HG02759 (cell line): Measurements from ENCODE around the gene AGPS.
"Not testable (repeated sequence)": the region's sequence is repeated elsewhere in the genome, so short reads cannot be mapped to it uniquely, and the experiment has no call there.

ENCODE experiments used
- ATAC-seq: cut with Tn5 transposase; IDR thresholded peaks from one replicate; pipeline ENCODE4 v1.9.1; 2021; ENCODE audit warnings: mild to moderate bottlenecking, moderate library complexity; ENCODE audit not compliant: unreplicated experiment

The AGPS gene

DNA sequence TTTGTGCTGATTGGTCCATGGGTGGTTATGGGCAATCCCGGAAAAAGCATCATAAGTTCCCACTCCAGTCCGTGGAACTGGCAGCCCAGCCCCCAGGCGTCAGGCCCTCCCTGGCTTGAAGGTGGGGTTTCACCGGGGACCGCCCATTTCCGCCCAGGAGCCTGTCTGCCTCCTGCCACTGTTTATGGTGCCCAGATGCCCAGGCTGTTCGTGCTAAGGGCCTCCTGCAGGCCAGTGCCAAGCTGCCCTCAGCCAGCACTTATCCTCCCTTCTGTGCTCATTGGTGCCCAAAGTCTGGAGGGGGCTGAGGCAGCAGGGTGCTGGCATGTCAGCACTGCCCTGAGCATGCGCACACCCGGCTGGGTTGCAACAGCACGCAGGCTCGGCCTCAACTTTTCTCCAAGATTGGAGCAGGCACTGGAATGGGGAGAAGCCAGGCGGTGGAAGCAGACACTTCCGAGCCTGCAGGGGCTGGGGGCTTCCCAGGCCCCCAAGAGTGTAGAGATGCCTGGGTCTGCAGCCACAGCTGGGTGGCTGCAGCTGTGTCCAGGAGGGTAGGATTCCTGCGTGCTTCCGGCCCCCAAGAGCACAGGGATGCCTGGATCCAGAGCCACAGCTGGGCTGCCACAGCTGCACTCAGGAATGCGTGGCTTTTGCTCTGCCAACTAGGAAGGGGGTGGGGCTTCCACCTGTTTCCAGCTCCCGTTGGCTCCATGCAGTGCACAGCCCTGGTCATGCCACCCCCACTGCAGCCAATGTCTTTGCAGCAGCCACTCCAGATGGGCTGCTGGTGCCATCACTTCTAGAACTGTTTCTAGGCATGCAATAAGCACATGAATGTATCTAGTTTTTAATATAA is 74.0 kb downstream of the AGPS start:
- no peak for ATAC-seq

DNA sequence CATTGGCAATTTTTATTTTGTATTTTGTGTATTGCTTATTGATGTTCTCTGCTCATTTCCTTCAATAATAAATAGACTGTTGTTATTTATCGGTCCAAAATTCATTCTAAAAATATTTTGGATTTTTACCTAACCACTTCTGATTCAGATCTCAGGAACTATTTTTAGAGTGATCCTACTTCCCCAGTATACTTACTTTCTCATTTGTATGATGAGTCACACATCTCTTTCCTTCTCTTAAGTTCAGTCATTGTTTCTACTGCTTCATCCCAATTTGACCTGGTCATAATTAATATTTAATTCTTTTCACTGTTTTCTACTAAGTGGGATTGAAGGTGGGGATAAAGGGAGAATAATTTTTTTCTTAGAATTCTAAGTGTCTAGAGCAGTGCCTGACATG is 75.1 kb downstream of the AGPS start:
- ATAC-seq = no peak

DNA sequence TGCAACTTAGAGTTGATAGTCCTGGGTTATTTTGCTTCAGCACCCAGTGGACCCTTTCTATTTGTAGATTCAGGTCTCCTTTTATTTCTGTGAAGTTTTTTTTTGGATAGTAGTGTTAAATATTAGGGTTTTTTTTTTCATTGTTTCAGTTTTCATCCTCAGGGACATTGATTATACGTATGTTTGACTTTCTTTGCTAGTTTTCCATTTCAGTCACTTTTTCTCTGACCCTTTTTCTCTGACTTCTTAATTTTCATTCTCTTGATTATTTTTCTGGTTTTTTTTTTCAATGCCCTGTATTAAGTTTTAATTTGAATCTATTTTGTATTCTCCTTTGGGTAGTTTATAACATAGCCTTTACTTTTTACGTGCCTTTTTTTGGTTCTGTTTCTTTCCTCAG is 79.4 kb downstream of the AGPS start:
- no peak for ATAC-seq

DNA sequence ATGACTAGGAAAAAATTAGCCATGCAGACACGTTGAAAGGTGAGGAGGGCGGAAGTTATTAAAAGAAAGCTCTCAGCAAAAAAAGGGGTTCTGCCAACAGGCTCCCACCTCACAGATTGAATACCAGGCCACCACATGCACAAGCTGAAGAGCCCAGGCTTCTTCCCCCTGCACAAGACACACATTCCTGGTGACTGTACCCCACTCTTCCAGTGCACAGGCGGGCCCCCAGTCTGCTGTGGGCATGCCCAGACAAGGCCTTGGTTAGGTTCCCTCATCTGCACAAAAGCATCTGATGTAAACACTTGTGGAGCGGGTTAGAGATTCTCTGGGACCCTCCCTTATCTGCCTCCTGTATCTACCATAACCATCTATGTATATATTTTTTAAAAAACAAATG is 81.7 kb downstream of the AGPS start:
- ATAC-seq = no peak

DNA sequence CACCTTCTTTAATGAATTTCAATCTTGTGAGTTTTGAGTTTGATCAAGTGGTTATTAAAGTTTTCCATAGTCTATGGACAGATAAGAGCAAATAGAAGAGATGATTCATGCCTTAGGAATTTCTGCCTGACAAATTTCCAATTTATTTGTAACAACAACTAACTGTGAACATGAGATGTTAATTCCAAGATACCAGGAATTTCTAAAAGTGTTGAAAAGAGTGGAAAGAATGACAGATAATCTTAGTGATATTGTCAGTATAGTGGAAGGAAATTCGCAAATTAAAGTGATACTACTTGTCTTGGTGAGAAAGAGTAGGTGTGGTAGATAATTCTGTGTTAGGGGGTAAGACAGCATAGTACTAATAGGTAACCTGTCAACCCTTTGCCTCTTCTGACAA is 82.4 kb downstream of the AGPS start:
- ATAC-seq = no peak

DNA sequence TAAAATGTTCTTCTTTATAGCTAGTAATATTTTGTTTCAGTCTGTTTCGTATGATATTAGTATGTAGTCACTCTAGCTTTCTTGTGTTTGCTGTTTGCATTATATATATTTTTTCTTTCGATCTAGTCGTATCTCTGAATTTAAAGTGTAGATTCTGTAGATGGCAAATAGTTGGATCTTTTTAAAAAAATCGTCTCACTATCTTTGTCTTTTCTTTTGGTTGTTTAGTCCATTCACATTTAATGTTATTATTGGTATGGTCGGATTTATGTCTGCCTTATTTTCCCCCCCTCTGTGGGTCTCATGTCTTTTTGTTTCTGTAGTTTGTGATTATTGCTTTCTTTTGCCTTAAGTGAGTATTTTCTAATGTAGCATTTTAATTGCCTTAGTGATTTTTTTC is 84.3 kb downstream of the AGPS start:
- ATAC-seq = no peak

DNA sequence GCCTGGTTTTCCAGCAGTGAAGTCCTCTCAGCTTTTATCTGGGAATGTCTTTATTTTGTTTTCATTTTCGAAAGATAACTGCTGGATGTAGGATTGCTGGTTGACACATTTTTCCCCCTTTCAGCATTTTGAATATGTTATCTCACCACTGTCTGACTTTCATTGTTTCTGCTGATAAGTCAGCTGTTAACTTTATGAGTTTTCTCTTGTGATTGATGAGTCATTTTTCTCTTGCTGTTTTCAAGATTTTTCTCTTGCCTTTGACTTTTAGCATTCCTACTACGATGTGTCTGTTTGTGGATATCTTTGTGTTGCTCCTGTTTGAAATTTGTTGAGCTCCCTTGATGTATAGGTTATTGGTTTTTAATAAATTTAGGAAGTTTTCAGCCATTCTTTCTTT is 85.5 kb downstream of the AGPS start:
- ATAC-seq = no peak

DNA sequence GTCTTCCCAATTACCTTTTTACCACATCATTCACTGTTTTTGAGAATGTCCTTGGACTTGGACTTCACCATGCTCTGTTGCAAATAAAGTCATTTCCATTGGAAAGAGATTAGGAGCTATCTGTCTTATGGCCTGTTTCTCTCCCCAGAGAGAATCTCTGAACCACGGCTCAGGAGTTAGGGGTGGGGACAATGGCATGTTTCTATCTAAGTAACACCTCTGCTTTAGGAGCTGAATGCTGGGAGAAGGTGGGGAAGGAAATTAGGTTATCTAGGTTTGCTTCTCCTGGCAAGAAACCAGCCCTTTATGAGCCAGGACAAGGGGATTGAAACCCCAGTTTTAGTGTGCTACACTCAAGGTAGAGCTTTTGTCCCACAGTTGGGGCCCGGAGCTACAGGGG is 86.3 kb downstream of the AGPS start:
- no peak for ATAC-seq

DNA sequence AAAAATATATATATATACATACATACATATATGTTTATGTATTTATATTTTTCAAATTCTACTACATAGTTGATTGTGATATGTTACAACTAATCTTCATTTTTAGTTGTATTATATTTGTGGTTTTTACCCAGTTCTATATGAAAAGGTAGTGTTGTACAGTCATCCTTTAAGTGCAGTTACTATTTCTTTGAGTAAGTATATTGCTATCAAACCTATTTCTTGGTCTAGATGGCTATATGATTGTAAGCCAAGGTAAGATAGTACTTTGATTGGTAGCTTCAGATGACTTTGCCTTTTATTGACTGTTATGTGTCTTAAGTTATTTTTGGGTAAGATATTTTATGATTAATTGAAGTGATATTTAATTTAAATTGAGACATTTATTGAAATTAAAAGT is 89.6 kb downstream of the AGPS start:
- no peak for ATAC-seq

DNA sequence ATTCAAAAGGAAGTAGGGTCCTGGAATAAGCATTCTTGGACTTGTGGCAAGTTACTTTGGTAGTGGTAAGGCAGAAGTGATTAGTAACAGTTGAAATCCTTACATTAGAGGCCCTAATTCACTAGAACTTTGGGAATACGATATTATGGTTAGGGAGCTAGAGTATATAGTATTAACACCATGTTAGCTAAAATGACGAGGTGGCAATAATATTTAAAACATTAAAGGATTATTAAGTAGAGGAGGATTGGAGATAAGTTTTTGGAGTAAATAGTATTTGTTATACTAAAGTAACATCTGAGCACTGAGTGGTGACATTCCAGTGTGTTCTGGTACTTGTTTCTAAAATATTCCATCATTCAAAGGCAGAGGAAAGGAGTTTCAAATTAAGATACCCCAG is 91.0 kb downstream of the AGPS start:
- ATAC-seq = no peak

DNA sequence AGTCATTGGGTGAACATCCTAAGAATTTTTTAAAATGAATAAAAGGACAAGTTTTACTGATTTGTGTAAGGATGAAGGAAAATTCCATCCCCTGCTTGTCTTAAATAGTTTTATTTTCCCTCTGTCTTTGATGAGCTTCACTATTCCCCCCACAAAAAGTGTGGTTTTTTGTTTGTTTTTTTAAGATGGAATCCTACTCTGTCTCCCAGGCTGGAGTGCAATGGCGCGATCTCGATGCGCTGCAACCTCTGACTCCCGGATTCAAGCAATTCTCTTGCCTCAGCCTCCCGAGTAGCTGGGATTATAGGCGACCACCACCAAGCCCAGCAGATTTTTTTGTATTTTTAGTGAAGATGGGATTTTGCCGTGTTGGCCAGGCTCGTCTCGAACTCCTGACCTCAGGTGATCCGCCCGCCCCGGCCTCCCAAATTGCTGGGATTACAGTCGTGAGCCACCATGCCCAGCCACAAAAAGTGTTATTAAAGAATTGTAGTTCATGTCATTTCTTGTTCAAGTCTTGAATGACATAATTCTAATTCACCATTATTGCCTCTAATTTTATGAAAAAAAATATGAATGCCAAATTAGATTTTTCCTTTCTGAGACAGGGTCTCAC is 91.7 kb downstream of the AGPS start:
- ATAC-seq = no peak

DNA sequence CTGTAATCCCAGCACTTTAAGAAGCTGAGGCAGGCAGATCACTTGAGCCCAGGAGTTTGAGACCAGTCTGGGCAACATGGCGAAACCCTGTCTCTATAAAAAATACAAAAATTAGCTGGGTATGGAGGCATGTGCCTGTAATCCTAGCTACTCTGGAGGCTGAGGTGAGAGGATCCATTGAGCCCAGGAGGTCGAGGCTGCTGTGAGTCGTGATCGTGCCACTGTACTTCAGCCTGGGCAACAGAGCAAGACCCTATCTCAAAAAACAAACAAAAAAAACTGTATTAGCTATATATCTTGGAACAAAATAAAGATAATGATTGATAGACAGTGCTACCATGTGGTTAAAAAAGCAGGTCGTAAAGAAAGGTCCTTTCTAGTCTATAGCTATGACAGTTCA is 93.1 kb downstream of the AGPS start:
- ATAC-seq = not testable (repeated sequence)

DNA sequence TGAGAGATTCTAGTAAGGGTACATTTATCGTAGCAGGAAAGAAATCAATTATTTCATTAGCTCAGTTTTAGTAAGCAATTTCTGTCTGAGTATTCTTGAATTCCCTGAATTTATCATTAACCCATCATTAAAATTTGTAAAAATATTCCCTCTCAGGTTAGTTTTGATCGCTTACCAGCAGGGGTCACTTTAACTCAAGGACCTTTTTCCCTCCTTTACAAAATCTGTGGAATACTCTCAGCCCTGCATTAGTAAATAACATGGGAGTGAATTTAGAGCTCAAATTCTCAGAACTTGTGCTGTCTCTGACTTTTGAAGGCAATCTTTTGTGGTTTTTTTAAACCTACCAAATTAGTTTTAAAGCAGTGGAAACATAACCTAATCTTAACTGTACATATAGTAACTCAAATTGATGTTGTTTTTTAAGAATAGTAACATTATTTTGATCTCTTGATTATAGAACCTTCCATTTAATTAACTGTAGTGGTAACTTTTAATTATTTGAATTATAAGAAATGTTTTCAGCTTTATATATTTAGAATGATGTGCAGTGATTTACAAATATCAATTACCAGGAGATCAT is 97.2 kb downstream of the AGPS start:
- no peak for ATAC-seq

DNA sequence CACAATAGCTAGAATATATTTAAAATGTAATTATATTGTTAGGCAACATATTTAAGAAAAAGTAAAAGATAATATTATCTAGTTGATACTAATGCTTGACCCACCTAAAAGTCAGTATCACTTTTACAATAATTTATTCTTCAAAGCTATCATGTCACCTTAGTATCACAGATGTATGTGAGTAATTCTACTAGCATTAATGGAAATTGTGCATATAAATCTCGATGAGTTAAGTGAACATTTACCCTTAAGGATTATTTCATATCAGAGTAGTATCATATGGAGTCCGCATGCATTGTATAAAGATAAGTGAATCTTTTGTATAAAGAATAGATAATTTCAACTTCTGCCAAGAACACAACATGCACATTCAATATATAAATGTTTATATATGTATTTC is 103.4 kb downstream of the AGPS start:
- no peak for ATAC-seq

DNA sequence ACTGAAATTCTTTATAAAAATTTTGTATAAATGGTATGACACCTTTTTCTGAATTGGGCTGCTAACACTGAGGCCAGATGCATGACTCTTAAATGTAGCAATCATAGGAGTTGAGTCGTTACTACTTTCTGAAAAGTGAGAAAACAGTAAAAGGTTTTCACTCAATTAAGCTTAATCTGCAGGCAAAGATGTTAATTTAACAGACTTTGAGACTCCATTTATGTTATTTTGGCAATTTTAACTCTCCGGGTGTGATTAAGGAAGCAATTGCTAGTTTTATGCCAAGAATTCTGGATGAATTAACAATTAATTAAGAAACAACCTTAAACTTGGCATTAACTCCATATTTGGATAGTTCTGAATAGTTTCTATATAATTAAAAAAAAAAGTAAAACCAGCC is 104.3 kb downstream of the AGPS start:
- ATAC-seq = no peak

DNA sequence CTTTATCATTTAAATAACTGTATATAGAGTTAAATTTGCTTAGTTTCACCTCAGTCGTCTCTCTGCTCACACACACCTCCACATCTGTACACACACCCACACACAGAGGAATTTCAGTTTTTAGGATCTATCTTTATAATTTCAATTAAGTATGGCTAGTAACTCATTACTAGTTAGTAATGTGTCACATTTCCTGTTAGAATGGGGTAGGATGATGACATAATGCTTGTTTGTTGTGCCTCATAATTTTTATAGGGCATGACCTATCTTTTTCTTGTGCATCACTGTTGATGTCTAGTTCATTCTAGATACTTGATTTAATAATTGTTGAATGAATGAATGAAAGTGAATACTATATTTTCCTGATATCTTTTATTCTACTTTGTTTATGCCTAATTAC is 108.6 kb downstream of the AGPS start:
- ATAC-seq = no peak

DNA sequence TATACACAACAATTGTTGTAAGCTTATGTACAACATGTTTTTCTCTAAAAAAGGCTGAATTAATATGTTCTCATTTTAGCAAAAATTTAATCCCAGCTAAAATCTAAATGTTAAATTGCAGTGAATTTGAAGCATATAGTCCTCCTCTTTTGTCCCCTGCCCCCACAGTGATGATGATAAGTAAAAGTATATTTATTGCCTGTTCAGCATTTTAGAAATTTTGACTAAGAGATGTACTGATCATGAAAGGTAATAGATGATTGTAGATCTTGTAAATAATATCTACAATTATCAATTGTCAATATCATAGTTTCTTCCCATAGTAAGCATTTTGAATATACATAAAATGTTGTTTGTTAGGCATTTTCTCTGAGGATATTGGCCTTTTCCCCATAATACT is 113.9 kb downstream of the AGPS start:
- no peak for ATAC-seq

DNA sequence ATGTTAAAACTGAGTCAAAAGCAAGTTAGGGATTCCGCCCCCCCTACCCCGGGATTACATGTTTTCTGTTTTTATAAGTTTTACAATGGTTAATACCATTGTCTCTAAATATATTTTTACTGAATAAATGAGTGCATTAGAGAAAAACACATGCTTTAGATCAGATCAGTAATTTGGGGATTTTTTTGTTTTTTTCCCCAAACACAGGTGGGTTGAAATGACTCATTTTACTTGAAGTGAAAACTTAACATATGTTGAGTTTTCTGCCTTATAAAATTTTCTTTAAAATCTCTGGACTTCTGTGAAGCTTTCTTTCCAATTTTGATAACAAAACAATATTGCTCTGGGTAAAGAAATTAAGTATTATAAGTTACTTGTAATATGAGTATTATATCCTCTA is 114.4 kb downstream of the AGPS start:
- ATAC-seq = no peak

DNA sequence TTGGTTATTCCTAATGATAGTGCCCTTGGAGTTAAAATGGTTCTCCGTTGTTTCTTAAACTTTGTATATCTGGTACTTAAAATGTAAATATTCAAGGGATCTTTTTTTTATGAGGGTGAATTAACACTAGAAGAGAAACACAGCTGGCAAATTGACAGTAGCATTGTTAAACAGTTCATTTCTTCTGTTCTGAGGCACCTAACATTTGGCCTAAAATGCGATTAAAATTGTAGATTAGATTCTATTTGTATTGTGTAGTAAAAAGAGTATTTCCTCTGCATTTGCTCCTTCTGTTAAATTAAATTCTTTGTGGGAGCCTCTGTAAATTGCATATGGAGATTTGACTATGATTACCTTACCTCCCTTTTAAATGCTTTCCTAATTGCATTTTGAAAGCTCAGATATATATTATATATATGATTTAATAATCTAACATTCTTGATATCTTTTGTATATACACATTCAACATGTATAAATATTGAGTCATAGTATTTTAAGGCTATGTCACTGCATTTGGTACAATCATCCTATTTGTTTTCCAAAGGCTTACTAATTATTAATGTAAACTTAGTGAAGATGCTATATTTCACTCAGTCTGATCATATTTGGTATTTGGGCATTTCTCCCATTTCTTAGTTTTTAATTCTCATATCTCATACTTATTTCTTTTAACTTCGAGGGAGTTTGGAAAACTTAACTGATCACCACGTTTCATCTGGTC is 124.4 kb downstream of the AGPS start:
- ATAC-seq = no peak

DNA sequence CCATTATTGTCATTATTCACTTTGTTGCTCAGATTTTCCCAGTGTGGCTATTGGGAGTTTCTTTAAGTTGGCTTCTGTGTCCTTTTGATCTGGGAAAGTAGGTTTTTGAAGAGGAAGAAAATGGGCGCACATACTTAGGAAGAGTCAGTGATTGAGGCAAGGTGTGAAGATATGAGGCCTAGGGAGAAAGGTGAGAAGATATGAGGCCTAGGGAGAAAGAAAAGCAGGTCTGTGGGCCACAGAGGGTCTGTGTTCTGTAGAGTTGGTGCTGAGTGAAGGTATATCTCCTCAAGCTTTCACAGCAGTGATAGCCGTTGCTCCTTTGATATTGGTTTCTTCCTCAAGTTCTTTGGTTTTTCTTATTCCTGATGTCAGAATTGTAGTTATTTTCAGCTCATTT is 126.2 kb downstream of the AGPS start:
- no peak for ATAC-seq

DNA sequence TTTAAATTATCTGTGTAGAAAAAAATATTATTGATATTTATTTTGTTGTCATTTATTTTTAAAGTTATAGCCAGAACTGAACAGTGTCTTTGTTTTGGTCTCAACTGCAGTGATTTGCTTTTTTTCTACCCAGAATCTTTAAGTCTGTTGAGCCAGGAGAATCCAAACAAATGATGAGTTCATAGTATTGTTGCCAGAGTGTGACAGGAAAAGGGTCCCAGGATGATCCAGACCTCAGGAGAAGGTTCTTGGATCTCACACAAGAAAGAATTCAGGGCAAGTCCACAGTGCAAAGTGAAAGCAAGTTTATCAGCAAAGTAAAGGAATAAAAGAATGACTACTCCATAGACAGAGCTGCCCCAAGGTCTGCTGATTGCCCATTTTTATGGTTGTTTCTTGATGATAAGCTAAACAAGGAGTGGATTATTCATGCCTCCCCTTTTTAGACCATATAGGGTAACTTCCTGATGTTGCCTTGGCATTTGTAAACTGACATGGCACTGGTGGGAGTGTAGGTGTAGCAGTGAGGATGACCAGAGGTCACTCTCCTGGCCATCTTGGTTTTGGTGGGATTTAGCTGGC is 127.1 kb downstream of the AGPS start:
- ATAC-seq = no peak
